CD4-positive, alpha-beta T cell treated with Interferon alpha-2 for 1 hour (primary cell): ENCODE measurements around the gene MANBA.
A peak's percentile ranks its signal among the peaks of the same experiment; 100 is the strongest.
"Not testable (repeated sequence)": the region's sequence is repeated elsewhere in the genome, so short reads cannot be mapped to it uniquely, and the experiment has no call there.

Experiments
- DNase-seq, 2 donors: peaks; one replicate each; pipeline ENCODE4 v3.0.0-alpha.2; 2020 to 2022

MANBA gene

DNA sequence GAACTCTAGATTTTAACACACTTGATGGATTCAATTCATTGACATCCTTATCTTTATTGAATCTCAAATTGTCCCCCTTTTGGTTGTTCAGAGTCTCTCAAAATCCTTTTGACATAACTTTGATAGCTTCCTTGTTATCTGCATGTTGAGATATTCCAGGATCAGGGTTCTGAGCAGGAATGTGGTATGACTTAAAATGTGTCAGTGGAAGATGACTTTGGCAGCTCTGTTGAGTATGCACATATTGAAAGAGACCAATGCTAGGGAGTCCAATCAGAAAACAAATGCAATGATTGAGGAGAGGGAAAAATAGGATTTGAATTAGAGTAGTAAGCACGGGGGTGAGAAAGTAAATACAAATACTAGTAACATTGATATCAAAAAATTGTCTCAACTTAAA is 93.8 kb downstream of the MANBA start:
- DNase-seq, result no peak

GRCh38 chr4:102665527-102665926 is 95.2 kb downstream of the MANBA start:
- DNase-seq, result no peak

DNA sequence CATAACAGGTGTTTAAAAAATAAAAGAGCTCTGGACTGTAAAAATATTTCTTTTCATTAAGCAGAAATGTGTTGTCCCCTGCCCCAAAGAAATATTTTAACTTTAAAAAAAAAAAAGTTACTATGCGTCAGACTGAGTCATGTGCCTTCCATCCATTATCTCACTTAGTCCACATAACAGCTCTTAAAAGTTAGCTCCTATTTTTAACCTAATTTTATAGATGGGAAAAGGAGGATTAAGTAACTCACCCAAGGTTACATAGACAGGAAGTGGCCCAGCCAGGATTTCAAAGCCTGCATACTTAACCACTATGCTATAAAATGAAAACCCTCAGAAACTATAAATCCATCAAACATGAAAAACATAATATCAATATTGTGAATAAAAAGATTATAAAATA is 97.7 kb downstream of the MANBA start:
- no peak for DNase-seq

- no peak for DNase-seq
These were observed 103.6 kb downstream of the MANBA start for GRCh38 chr4:102657206-102657605.

GRCh38 chr4:102647117-102647516 is 113.7 kb downstream of the MANBA start:
- DNase-seq, result no peak

DNA sequence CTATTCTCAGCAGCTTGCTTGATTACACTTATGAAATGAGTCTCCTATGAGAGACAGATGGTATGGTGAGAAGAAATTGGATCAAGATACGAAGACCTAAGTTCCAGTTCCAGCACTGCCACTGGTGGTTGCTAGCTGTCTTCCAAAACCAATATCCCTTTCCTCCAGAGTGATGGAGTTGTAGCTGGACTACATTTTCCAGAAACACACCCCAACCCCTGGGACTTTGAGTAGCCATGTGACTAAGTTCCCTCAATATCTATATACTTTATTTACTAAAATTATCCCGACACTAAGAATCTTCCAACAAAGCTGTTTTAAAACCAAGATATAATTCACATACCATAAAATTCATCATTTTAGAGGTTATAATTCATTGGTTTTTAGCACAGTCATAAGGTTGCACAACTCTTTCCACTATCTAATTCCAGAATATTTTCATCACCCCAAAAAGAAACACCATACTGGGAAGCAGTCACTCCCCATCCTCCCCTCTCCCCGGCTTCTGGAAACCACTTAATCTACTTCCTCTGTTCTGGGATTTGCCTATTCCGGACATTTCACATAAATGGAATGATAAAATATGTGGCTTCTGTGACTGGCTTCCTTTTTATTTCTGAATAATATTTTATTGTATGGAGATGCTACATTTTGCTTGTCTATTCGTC is 118.0 kb downstream of the MANBA start:
- no peak for DNase-seq

GRCh38 chr4:102641793-102642192 is 119.0 kb downstream of the MANBA start:
- no peak for DNase-seq

DNA sequence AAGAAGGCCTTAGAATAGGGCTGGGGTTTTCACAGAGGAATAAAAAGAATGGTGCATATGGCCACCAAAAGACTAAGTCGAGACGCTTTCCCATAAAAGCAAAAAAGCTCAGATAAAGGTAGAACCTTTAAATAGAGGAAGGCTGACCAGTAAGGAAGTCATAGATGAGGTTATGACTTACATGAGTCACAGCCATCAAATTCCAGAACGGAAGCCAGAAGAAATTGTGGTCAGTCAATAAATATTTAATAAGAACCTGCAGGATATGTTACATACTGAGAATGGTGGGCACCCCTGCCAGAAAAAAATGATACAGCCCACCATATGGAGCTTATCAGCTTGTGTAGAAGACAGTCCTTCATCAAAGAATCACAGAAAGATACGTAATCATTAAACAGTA is 120.1 kb downstream of the MANBA start:
- no peak for DNase-seq

- DNase-seq, result peak in 1 of 2 donors; percentile 34
These were observed 121.2 kb downstream of the MANBA start for GRCh38 chr4:102639598-102639997.

DNA sequence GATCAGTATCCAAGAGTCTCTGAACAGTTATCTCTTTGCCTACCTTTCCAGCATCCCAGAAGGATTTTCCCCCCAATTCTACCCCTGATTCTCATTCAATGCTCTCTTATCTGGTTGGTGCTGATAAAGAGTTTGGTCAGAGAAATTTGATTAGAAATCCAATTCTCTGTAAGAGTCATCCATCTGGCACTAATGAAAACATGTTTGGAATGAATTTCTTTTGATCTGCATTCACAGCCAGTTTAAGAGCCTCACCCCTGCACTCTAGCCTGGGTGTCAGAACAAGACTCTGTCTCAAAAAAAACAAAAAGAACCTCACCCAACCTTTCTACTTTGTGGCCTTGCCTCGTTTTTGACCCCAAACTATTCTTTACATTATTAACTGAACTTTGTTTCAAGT is 122.1 kb downstream of the MANBA start:
- no peak for DNase-seq

GRCh38 chr4:102637391-102637790 is 123.4 kb downstream of the MANBA start:
- no peak for DNase-seq

DNA sequence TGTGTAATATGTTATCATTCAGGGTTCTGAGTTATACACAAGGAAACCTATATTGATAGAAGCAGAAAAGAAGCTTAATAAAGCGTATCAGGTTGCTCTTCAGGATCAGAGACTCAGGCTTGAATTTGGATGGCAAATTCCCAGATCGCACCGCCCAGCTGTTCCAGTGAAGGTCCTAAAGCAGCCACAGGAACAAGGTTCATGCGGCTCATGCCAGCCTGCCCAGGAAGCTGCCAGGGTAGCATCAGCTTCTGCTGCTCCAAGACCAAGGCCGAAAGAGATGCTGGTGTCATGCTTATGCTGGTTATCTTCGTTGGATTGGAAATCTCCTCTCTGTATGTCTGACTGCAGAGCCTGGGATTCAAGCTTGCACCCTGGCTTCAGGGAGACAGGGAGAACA is 127.7 kb downstream of the MANBA start:
- DNase-seq, result no peak

DNA sequence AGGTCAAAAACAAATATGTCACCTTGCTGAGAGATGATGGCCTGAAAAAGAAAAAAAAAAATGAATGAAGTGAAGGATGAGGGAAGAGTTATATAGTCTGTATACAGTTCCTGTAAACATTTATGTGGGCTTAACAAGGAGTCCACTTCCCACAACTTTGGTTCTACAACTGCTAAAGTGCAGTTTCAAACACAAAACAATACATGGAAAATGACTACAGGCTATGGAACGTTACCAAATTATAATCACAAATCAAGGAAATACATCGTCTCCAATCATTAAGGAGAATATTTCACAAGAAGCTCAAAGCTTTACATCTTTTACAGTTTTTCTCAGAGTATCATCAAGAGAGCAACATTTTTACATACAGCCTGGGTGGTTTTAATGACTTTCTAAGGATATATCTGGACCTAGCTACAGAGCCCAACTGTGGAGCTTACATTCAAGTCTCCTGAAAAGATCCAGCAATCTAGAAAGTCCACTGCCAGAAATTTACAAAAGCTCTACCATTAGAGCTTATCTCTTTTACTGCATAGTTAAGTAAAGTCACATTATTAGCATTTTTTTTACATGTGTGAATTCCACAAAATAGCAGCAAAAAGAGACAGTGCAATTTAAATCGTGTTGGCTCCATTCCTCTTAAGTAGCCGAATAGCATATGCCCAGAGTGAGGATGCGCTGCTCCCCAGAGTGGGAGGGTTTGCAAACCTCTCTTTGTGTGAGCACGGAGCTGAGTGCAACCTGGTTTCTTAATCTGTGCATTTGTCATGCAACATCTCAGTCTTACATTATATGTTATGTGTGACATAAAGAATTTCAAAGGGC is 128.3 kb downstream of the MANBA start:
- no peak for DNase-seq

DNA sequence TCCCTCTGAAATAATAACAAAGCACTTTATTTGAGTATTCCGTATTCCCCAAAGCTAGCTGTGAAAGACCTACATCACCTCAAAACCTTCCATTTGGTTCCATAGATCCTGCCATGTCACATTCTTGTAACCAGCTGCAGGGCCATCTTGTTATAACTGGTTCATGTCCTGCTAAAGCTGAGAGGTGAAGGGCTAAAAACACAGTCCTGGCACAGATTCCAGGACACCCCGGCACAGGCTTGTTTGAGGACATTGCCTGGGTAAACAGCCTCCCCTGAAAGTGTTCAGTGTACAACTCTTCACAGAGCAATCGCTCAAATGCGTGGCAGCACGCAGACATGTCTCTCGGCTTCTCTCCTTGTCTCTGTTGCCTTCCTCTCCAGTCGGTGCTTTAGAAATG is 129.2 kb downstream of the MANBA start:
- DNase-seq, result no peak

GRCh38 chr4:102629673-102630072 is 131.1 kb downstream of the MANBA start:
- DNase-seq, result no peak

DNA sequence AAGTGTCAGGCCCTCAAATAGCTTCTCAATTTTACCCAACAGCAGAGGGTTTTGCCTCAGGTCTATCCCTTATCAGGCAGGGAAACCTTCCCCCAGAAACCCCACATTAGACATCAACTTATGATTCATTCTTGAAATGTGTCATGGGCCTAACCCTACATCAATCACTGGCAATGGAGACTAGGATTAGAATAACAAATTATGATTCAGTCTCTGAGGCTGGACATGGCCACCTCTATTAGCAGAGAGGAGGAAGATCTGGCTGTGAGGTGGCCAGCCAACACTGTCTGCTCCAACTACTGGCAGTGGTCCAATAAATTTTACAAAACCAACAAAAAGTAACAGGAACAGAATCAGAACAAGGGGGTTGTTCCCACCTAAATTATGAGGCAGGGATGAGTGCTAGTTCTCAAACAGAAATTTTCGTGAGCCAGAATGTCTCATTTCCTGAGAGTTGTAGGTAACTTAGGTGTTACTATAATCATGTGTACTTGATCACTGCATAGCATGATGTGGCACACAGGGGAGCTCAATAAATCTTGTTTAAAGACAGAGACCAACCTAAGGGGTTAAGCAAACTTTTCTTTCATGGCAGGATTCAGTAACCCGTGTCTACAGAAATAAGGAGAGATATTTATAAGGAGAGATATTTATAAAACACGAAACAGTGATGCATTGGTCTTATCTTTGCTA is 132.8 kb downstream of the MANBA start:
- DNase-seq, result no peak

- peak; percentile 75 to 86 for DNase-seq
These were observed 135.4 kb downstream of the MANBA start for GRCh38 chr4:102625232-102625930.

GRCh38 chr4:102624505-102624904 is 136.3 kb downstream of the MANBA start:
- no peak for DNase-seq

DNA sequence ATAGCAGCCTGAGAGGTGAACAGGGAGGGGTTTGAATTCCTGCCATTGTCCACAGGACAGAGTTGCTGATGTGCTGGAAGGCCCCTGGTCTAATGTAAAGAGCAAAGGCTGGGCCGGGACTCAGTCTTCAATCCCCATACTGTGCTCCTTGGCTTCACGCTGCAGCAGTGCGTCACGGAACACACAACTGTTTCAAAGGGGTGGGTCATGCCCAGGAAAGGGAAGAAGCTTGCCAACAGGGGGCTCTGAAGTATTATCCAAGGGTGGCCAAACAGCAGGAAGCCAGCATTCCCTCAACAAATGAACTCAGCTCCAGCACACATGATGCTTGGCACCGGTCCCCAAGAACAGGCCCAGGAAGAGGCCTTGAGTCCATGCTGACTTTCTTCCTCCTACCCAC is 137.1 kb downstream of the MANBA start:
- no peak for DNase-seq

DNA sequence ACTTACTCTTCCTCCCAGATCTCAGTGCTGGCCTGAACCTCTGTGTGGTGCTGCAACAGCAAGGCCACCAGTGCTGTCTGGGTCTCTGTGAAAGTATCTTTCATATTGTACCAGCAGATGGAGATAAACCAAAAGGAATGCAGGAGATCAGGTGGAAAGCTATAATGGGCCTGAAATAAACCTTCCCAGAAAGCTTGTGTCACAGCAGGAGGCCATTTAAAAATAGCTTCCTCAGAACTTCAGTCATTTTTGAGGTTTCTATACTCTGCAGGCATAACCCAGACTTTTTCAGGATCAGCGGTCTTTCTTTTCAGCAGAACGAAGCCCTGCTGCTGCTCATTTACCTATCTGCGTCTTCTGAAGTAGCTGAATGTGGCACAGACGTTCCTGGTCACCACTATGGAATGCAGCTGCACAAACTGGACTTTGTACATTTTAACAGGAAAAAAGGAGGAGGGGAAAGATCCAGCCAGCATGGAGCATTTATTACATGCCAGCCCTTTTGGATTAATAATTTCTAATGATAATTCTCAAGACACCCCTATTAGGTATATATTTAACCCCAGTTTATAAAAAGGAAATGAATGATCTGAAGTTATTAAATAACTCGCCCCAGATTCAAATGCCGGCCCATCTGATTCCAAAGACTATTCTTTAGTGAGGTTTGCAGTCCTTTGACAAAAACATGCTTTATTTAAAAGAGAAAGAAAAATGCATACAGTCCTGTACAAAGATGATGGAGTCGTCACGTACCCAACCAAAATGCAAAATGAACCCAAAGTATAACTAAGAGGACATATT is 139.9 kb downstream of the MANBA start:
- DNase-seq, result peak in 1 of 2 donors; percentile 41

DNA sequence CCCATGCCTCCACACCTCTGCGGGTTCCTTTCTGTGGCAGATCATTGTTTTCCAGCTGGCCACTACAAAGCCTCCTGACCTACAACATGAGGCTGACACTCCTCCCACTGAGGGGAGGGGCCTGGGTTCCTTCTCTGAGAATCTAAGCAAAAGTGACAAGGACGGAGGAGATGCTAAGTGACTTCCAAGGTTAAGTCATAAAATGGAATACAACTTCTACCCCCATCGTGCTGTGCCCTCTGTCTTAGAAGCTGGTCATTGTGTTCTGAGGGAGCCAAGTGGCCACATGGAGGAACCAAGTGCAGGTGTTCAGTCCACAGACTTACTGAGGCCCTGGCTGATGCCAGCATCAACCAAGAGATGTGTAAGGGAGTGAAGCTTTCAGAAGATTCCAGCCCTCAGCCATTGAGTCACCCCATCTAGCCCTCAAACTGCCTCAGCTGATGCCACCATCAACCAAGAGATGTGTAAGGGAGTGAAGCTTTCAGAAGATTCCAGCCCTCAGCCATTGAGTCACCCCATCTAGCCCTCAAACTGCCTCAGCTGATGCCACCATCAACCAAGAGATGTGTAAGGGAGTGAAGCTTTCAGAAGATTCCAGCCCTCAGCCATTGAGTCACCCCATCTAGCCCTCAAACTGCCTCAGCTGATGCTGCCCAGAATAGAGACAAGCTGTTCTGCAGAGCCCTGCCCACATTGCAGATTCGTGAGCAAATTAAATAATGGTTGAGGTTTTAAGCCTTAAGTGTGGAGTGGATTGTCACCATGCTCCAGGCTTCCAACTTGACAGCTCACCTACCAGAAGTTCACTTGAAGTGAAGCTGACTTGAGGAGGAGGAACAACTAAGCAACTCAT is 140.8 kb downstream of the MANBA start:
- DNase-seq, result not testable (repeated sequence)
